Endodermal cell (in vitro differentiated cells): Measurements from ENCODE around the gene GRHL3. TPM values are rescaled to one million over a fixed set of nuclear protein-coding genes. Genes with fewer than 3 reads are reported as not detected.

Source experiments
- DNase-seq: peaks from one replicate; pipeline ENCODE4 v3.0.0-alpha.2; 2017
- H3K27ac ChIP-seq: 2 replicates; pipeline ENCODE4 v1.5.1; 2013; ENCODE audit warnings: mild to moderate bottlenecking, low read depth, low read length, moderate library complexity
- H3K27me3 ChIP-seq: 2 replicates; pipeline ENCODE4 v1.6.1; 2013; ENCODE audit warnings: mild to moderate bottlenecking, low read length, moderate library complexity; ENCODE audit not compliant: insufficient read depth, control insufficient read depth, poor library complexity, severe bottlenecking
- H3K36me3 ChIP-seq: 2 replicates; pipeline ENCODE4 v1.7.0; 2013; ENCODE audit warnings: mild to moderate bottlenecking, low read length, moderate library complexity; ENCODE audit not compliant: control insufficient read depth, insufficient read depth
- H3K4me1 ChIP-seq: one replicate; pipeline ENCODE4 v1.7.0; 2013; ENCODE audit warnings: low read length; ENCODE audit not compliant: control insufficient read depth, insufficient read depth
- H3K4me3 ChIP-seq: 2 replicates; pipeline ENCODE4 v1.5.1; 2013; ENCODE audit warnings: mild to moderate bottlenecking, low read length, moderate library complexity
- H3K9ac ChIP-seq: 2 replicates; pipeline ENCODE4 v1.6.1; 2013; ENCODE audit warnings: mild to moderate bottlenecking, low read length, moderate library complexity; ENCODE audit not compliant: poor library complexity, severe bottlenecking; ENCODE audit errors: extremely low read depth
- H3K9me3 ChIP-seq: 2 replicates; pipeline ENCODE4 v1.6.1; 2013; ENCODE audit warnings: mild to moderate bottlenecking, low read length, moderate library complexity; ENCODE audit not compliant: control insufficient read depth
- H3K27ac Mint-ChIP-seq: 2 replicates; pipeline ENCODE4 v1.8.0; 2020; ENCODE audit warnings: mixed read lengths
- H3K27me3 Mint-ChIP-seq: 2 replicates; pipeline ENCODE4 v1.8.0; 2021; ENCODE audit warnings: mild to moderate bottlenecking, mixed read lengths; ENCODE audit not compliant: insufficient read depth
- H3K36me3 Mint-ChIP-seq: 2 replicates; pipeline ENCODE4 v1.8.0; 2020; ENCODE audit warnings: low read depth, mixed read lengths
- H3K4me1 Mint-ChIP-seq: 2 replicates; pipeline ENCODE4 v1.8.0; 2020; ENCODE audit warnings: mixed read lengths
- H3K4me3 Mint-ChIP-seq: 2 replicates; pipeline ENCODE4 v1.8.0; 2020; ENCODE audit warnings: mild to moderate bottlenecking, moderate library complexity, mixed read lengths
- H3K9me3 Mint-ChIP-seq: 2 replicates; pipeline ENCODE4 v1.8.0; 2020; ENCODE audit warnings: mild to moderate bottlenecking, mixed read lengths
- WGBS, 2 experiments: methylation state at CpG; one replicate each; pipeline versions ENCODE4 v1.1.5 to v1.1.7; 2013; ENCODE audit warnings: missing lambda C conversion rate in 2 of 2, mixed read lengths in 1 of 2; ENCODE audit not compliant: insufficient coverage in 1 of 2, insufficient read length in 1 of 2; 5-methylcytosine and 5-hydroxymethylcytosine counted together
- total RNA-seq, 2 donors: library from RNA; stranded (reverse); fragmentation: NEBNext Ultra II Directional in 1 of 2; extraction: Animal tissue kit (Norgen Biotek cat#: 25700) in 1 of 2; gene quantifications; 2 replicates in 1 of 2; 3 replicates in 1 of 2; pipeline ENCODE4 v1.2.1, GENCODE V29; 2021
- TF ChIP-seq, protein P1 (sequence below): fragments of 200-600 bp; sonication (generic); conservative IDR thresholded peaks from 2 replicates; pipeline ENCODE4 v1.5.0; 2021; ENCODE audit warnings: antibody characterized with exemption, mild to moderate bottlenecking

The GRHL3 gene
- total RNA-seq, 2 donors from 2014 or later, result 1.8 to 2.5 TPM

DNA sequence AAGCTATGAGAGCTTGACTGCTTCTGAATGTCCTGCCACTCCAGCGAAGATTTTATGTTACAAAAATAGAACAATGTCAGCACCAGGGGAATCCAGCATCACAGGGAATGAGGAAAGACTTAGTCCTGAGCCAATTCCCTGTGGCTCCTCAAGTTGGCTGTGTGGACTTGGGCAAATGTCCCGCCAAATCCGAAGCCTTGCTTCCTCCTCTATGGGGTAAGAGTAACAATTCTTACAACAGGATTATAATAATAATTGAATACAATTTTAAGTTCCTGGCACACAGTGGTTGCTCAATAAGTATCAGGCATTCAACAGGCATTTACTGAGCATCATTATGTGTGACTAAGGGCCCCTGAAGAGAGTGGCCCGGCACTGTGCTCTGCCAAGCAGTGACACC, 50.0 kb downstream of the GRHL3 start:
- H3K4me3 Mint-ChIP-seq, result no peak overlapping the region

DNA sequence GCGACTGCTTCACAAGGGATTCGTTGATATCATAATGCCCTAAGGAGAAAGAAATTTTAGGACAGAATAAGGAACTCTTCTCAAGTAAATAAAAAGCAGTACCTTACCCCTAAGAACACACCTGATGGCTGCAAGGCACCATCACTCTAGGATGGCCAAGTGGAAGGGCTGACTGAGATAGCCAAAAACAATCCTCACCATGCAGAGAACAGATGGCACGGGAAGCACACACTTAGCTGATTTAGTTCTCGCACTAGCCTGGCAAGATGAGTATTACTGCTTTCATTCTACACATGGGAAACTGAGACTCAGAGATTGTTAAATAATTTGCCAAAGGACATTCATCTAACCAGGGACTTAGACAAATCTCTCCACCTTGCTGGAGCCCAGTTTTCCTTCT, 50.6 kb downstream of the GRHL3 start:
- TF ChIP-seq, protein P1, sequence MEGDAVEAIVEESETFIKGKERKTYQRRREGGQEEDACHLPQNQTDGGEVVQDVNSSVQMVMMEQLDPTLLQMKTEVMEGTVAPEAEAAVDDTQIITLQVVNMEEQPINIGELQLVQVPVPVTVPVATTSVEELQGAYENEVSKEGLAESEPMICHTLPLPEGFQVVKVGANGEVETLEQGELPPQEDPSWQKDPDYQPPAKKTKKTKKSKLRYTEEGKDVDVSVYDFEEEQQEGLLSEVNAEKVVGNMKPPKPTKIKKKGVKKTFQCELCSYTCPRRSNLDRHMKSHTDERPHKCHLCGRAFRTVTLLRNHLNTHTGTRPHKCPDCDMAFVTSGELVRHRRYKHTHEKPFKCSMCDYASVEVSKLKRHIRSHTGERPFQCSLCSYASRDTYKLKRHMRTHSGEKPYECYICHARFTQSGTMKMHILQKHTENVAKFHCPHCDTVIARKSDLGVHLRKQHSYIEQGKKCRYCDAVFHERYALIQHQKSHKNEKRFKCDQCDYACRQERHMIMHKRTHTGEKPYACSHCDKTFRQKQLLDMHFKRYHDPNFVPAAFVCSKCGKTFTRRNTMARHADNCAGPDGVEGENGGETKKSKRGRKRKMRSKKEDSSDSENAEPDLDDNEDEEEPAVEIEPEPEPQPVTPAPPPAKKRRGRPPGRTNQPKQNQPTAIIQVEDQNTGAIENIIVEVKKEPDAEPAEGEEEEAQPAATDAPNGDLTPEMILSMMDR, result no peak
- DNase-seq, result no peak
- Mint-ChIP-seq H3K9me3 (no peaks in the 10 kb centered on the region), H3K27ac (no peak overlapping the region), H3K27me3 (no peaks in the 10 kb centered on the region), H3K36me3 (peaks cover 8% of the 10 kb centered on the region), H3K4me3 (no peak overlapping the region), H3K4me1 (peaks cover 20% of the 10 kb centered on the region)
- no peaks in the 10 kb centered on the region for H3K9me3 ChIP-seq
- no peak overlapping the region for H3K4me3 ChIP-seq
- H3K27me3 ChIP-seq, result no peaks in the 10 kb centered on the region
- no peak overlapping the region for H3K27ac ChIP-seq
- no peaks in the 10 kb centered on the region for H3K36me3 ChIP-seq
- 89 to 100% methylated on average over 4 of the region's 4 CpGs for WGBS, 2 experiments
- peaks cover under 1% of the 10 kb centered on the region for H3K4me1 ChIP-seq
- no peak overlapping the region for H3K9ac ChIP-seq

More for the DNA sequence above, 50.0 kb downstream of the GRHL3 start:
- Histone ChIP-seq H3K9ac (no peak overlapping the region), H3K9me3 (no peaks in the 10 kb centered on the region), H3K27ac (no peak overlapping the region), H3K4me1 (no peaks in the 10 kb centered on the region), H3K4me3 (no peak overlapping the region), H3K27me3 (no peaks in the 10 kb centered on the region), H3K36me3 (no peaks in the 10 kb centered on the region)
- Mint-ChIP-seq H3K27ac (no peak overlapping the region), H3K36me3 (peaks cover 8% of the 10 kb centered on the region), H3K27me3 (no peaks in the 10 kb centered on the region), H3K4me1 (peaks cover 21% of the 10 kb centered on the region), H3K9me3 (no peaks in the 10 kb centered on the region)
- TF ChIP-seq, protein P1, result no peak
- no peak for DNase-seq
- 95 to 100% methylated on average over 1 to 4 of the region's 4 CpGs for WGBS, 2 experiments

DNA sequence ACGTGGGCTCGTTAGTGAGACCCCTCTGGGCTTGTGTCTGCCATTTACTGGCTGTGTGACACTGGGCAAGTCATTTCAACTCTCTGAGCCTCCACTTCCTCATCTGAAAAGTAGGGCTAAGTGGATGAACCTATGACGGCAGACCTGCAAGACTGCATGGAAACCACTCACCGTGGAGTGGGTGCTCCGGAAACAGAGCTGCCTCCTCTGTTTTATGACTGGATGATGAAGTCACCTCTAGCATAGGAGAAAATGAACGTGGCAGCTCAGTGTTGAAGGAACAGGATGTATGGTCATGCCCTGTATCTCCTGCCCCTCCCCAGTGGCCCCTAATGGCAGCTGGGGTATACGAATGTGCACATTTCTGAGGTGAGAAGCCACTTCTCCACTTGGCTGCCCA, 53.9 kb downstream of the GRHL3 start:
- TF ChIP-seq, protein P1, result no peak

More for the DNA sequence above, 53.9 kb downstream of the GRHL3 start:
- Mint-ChIP-seq H3K9me3 (no peaks in the 10 kb centered on the region), H3K4me3 (no peak overlapping the region), H3K27ac (no peak overlapping the region), H3K27me3 (no peaks in the 10 kb centered on the region), H3K4me1 (peaks cover 25% of the 10 kb centered on the region), H3K36me3 (peaks cover 7% of the 10 kb centered on the region)
- WGBS, 2 experiments, result 95 to 100% methylated on average over 3 to 7 of the region's 7 CpGs
- no peak for DNase-seq
- no peak overlapping the region for H3K4me3 ChIP-seq
- H3K27me3 ChIP-seq, result no peaks in the 10 kb centered on the region
- peaks cover 4% of the 10 kb centered on the region for H3K4me1 ChIP-seq
- no peaks in the 10 kb centered on the region for H3K36me3 ChIP-seq
- H3K9me3 ChIP-seq, result no peaks in the 10 kb centered on the region
- H3K27ac ChIP-seq, result no peak overlapping the region
- no peak overlapping the region for H3K9ac ChIP-seq
